Activated T-helper 2 cell treated with anti-CD3 and anti-CD28 coated beads, Interferon-gamma antibody, Interleukin-2, Interleukin-4, amounts not matched to agents 10 μg/mL and 5 μg/mL and 100 μg/mL, durations not matched to agents 14 hours and 24 hours and 36 hours (primary cell): ENCODE results near the gene AIP. TPM values are rescaled to one million over a fixed set of nuclear protein-coding genes. Genes with fewer than 3 reads are reported as not detected.

ENCODE experiments used
- DNase-seq: peaks from one replicate; pipeline ENCODE4 v3.0.0; 2021; ENCODE audit warnings: low spot score
- H3K27ac Mint-ChIP-seq: one replicate; pipeline ENCODE4 v1.8.0; 2021; ENCODE audit warnings: mixed read lengths
- H3K27me3 Mint-ChIP-seq: one replicate; pipeline ENCODE4 v1.8.0; 2021; ENCODE audit warnings: low read depth, mixed read lengths
- H3K36me3 Mint-ChIP-seq: one replicate; pipeline ENCODE4 v1.8.0; 2021; ENCODE audit warnings: low read depth, mixed read lengths
- H3K4me1 Mint-ChIP-seq: one replicate; pipeline ENCODE4 v1.8.0; 2021; ENCODE audit warnings: low read depth, mixed read lengths
- H3K4me3 Mint-ChIP-seq: one replicate; pipeline ENCODE4 v1.8.0; 2021; ENCODE audit warnings: low read depth, mild to moderate bottlenecking, moderate library complexity, mixed read lengths
- H3K9me3 Mint-ChIP-seq: one replicate; pipeline ENCODE4 v1.8.0; 2021; ENCODE audit warnings: mixed read lengths
- intact Hi-C: fragments of 100-400 bp; cut with micrococcal nuclease; formaldehyde crosslinking; loops from one replicate; pipeline ENCODE4 v1.15.1; 2023
- total RNA-seq: library from RNA; stranded (reverse); gene quantifications from 2 replicates; pipeline ENCODE4 v1.2.3, GENCODE V29; 2022

AIP gene
- total RNA-seq, 1 donor from 2014 or later: 191 TPM

DNA sequence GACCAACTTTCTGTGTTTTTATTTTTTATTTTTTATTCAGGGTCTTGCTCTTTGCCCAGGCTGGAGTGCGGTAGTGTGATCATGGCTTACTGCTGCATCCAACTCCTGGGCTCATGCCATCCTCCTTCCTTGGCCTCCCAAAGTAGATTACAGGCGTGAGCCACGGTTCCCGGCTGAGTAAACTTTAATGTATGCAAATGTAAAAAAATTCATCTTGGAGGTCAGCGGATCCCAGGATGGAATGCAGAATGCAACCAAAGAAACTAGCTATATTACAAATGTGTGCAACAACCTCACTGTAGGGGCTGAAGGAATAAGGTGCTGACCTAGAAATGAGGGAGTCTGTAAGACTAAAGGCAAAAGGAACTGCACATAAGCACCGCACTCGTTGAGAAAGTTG, 31.3 kb downstream of the AIP start:
- intact Hi-C loops: no loop called here
- Mint-ChIP-seq H3K9me3 (no peaks in the 10 kb centered on the region), H3K27me3 (peaks cover 20% of the 10 kb centered on the region), H3K27ac (no peak overlapping the region), H3K36me3 (no peaks in the 10 kb centered on the region), H3K4me3 (no peak overlapping the region), H3K4me1 (peaks cover 2% of the 10 kb centered on the region)
- DNase-seq: no peak

DNA sequence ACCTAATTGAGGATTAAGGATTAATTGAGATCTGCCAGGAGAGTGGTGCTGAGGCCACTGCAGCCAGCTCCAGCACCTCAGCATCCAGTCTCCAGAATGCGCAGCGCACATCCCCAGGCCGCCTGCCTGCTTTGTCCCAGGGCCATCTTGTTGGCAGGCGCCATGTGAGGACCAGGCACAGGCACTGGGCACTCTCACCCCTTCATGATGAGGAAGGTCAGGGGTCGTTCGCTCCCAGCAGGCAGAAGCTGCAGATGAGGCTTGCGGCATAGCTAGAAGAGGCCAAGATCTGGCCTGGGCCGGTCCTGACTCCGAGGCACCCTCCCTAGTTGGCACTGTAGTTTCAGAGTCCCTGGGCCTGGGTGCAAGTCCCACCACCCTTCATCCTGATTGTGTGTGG, 34.0 kb downstream of the AIP start:
- Mint-ChIP-seq H3K27ac (no peak overlapping the region), H3K9me3 (no peaks in the 10 kb centered on the region), H3K27me3 (peaks cover 9% of the 10 kb centered on the region), H3K4me3 (no peak overlapping the region), H3K36me3 (no peaks in the 10 kb centered on the region), H3K4me1 (no peaks in the 10 kb centered on the region)
- DNase-seq: no peak
- intact Hi-C loops: no loop called here

DNA sequence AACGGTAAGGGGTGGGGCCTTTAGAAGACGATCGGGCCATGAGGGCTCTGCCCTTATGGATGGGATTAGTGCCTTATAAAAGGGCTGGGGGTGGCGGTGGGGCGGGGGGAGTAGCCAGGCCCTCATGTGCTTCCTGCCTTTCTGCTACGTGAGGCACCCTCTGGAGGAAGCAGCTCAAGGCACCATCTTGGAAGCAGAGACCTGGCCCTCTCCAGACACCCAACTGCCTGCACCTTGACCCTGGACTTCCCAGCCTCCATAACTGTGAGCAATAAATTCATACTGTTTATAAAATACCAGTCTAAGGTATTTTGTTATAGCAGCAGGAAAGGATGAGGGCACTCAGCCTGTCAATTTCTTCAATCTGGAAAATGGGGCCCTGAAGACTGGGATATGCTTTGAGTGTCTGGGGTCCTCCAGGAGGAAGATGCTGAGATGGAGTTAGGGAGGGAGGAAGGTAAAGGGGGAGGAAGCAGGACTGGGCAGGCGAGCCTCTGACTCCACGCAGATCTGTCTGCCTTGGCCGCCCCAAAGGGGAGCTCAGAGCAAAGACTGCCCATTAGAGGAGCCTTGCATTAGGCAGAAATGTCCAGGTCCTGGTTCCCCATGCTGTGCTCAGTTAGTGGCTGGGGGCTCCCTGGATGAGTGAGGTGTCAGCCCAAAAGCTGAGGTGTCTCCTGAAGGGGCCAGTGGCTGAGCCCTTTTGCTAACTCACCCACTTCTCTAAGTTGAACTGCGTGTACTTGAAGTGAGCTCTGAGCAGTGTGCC, 35.1 kb downstream of the AIP start:
- intact Hi-C loops: no loop called here
- Mint-ChIP-seq H3K4me3 (no peak overlapping the region), H3K4me1 (no peaks in the 10 kb centered on the region), H3K36me3 (no peaks in the 10 kb centered on the region), H3K27me3 (peaks cover 9% of the 10 kb centered on the region), H3K9me3 (no peaks in the 10 kb centered on the region), H3K27ac (no peak overlapping the region)
- no peak for DNase-seq

DNA sequence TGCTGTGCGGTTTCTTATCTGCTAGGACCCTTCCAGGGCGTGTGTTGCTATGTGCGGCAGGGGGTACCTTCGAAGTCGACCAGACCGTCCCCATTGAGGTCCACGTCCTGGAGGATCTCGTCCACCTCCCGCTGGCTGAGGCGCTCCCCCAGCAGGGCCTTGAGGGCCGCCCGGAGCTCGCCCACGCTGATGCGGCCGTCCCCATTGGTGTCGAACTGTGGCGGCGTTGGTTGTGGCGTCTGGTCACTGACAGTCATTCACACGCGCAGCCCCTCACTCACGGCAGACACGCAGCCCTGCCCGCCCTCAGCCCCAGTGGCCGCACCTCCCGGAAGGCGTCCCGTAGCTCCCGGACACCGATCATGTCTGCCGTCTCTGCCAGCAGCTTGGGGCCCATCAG, 36.9 kb downstream of the AIP start:
- H3K27ac Mint-ChIP-seq: no peak overlapping the region
- no peaks in the 10 kb centered on the region for H3K36me3 Mint-ChIP-seq
- no peak for DNase-seq
- intact Hi-C loops: no loop called here
- no peaks in the 10 kb centered on the region for H3K4me1 Mint-ChIP-seq
- H3K4me3 Mint-ChIP-seq: no peak overlapping the region
- H3K27me3 Mint-ChIP-seq: no peaks in the 10 kb centered on the region
- H3K9me3 Mint-ChIP-seq: no peaks in the 10 kb centered on the region

DNA sequence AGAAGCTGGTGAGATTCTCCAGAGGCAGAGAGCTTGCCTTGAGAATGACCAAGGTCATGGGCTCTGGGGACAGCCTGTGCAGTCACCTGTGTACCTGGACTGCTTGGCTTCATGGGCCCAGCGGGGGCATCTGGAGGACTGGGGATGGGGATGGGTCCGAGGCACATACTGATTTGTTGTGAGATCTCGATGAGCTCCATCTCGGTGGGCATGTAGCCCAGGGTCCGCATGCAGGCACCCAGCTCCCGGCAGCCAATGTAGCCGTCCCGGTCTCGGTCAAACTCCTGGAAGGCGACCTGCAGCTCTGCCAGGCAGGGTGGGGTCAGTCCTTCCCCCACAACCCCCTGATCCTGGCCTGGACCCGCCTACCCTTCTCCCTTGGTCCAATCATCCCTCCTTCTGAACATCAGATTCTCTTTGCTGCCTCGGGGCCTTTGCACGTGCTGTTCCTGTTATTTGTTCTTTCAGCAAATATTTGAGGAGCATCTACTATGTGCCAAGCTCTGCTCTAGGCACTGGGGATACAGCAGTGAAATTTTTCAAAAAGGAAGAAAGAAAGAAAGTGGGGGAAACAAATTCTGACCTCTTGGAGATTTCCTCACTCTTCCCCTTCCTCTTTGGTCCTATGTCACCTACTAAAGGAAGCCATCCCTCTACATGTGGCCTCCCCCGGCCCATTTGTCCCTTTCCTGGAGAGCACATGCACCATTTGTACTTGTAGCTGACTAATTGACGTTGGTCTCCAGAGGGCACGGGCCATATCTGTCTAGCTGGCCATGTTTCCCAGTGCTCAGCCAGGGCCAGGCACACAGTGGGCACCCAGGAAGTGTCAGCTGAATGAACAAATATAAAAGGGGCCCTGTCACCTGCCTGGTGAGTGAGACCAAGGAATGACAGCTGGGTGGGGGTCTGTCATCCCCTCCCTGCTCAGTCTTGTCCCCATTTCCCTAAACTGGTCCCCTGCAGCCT, 38.3 kb downstream of the AIP start:
- Mint-ChIP-seq H3K27me3 (no peaks in the 10 kb centered on the region), H3K4me3 (no peak overlapping the region), H3K9me3 (no peaks in the 10 kb centered on the region), H3K4me1 (no peaks in the 10 kb centered on the region), H3K36me3 (no peaks in the 10 kb centered on the region), H3K27ac (no peak overlapping the region)
- no peak for DNase-seq
- intact Hi-C loops: no loop called here

DNA sequence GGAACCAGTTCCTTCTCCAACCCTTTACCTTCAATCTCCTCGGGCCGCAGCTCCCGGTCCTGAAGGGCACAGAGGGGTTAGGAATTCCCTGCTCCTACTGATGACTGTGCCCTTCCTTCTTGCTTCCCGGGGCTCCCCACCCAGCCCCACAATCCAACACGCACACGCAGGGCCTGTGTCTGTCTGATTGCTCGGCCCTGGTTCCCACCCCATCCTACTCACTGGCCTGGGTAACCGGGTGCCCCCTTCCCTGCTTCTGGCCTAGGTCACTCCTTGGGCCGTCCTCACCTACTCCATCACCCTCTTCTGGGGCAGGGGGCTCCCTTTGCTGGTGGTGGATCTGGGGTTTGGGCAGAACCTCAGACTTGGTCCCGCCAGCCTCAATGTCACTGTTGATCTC, 39.1 kb downstream of the AIP start:
- no peak for DNase-seq
- peaks cover 2% of the 10 kb centered on the region for H3K27me3 Mint-ChIP-seq
- no peak overlapping the region for H3K4me3 Mint-ChIP-seq

DNA sequence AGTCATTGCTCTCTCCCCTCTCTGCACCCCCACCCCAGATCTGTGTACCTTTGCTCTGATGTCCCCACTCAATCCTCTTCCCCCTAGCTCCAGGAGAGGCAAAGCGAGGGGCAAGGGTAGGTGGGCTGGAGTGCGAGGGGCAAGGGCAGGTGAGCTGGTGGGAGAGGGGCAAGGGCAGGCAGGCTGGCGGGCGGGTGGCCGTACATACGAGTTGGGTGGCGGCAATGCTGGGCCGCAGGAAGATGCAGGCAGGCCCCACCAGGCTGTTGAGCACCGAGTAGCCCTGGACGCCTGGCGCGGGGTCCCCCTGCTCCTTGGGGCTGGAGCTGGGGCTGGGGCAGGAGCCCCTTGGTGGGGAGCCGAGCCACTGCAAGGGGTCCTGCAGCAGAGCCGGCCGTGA, 39.5 kb downstream of the AIP start:
- Mint-ChIP-seq H3K4me3 (no peak overlapping the region), H3K27ac (no peak overlapping the region), H3K4me1 (no peaks in the 10 kb centered on the region), H3K36me3 (no peaks in the 10 kb centered on the region), H3K9me3 (no peaks in the 10 kb centered on the region), H3K27me3 (peaks cover 4% of the 10 kb centered on the region)
- no peak for DNase-seq
- intact Hi-C loops: no loop called here

More for the DNA sequence above, 39.1 kb downstream of the AIP start:
- no peaks in the 10 kb centered on the region for H3K4me1 Mint-ChIP-seq
- no peaks in the 10 kb centered on the region for H3K9me3 Mint-ChIP-seq
- H3K27ac Mint-ChIP-seq: no peak overlapping the region
- no peaks in the 10 kb centered on the region for H3K36me3 Mint-ChIP-seq
- intact Hi-C loops: no loop called here

DNA sequence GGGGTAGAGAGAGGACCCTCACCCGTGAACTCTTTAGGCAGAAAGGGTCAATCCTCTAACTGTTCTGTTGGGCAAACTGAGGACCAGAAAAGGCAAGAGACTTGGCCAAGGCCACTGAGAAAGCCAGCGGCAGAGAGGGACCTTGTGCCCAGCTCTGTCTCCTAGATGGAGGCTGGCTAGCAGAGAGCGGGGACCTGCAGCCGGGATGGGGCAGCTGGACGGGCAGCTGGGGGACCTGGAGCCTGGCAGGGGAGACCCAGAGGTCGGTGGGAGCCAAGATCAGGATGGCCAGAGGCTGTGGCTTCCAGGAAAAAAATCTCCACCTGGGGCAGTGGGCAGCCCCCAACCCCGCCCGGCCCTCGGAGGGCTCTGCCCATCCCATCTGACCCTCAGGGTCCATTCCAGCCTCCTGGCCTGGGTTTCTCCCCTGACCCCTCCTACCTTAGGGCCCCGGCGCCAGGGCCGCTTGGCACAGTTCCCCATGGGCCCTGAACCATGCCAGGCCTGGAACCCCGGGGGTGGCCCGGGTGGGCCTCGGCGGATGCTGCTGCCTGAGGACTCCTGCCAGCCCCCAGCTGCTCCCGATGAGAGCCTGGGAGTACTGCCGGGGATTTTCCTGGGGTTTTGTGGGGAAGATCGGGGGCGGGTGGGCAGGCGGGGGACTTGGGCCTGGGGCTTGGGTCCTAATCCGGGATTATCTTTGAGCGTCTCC, 40.2 kb downstream of the AIP start, which contains the start of gene CABP2:
Gene CABP2, minus strand, starts transcription at position 603 of the 712 bp plus-strand sequence. Its CDS starts 120 bp downstream, at position 483.
- DNase-seq: no peak
- Mint-ChIP-seq H3K27me3 (peaks cover 7% of the 10 kb centered on the region), H3K4me3 (no peak within 1 kb of the TSS), H3K9me3 (no peaks in the 10 kb centered on the region), H3K27ac (no peak within 1 kb of the TSS), H3K36me3 (no peaks in the 10 kb centered on the region), H3K4me1 (no peaks in the 10 kb centered on the region)
- intact Hi-C loops: no loop called here

DNA sequence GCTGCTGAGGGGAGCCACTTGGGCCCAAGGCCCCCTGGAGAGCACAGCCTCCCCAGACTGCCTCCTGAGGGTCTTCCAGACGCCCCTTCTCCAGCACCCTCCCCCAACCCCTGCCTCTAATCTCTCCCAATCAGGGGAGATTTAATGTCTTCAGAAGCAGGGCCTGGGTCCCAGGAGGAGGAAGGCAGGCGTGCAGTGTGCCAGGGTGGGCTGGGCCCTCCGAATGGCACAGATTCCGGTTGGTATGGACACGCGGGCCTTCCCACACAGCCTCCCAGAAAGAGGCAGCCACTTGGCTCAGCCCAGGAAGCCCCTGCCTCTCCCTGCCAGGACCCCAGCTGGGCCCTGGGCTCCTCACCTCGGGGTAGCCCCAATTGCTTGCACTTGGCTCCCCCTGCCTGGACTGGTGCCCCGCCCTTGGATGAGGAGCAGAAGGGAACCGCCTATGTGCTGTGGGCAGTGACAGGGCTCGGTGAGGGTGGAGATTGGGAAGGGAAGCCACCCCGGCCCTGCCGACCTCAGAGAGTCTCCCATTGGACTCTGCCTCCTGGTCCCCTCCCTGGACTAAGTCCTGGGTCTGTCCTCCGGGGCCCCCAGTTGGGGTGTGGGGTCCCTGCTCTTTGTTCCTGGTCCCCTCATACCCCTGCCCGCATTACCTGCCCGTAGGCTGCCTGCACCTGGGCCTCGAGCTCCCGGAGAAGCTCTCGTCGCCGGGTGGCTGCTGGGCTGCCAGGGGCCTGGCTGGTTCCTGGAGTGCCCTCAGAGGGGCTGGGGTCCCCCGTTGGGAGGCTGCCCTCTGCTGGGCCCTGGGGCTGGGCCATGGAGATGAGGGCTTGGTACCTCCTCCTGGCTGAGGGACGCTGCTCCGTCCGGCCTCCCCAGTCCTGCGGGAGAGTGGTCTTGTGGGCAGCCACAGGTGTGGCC, 41.0 kb downstream of the AIP start:
- intact Hi-C loops: no loop called here
- H3K27ac Mint-ChIP-seq: no peak overlapping the region
- DNase-seq: no peak
- H3K9me3 Mint-ChIP-seq: no peaks in the 10 kb centered on the region
- H3K36me3 Mint-ChIP-seq: no peaks in the 10 kb centered on the region
- H3K4me3 Mint-ChIP-seq: no peak overlapping the region
- H3K4me1 Mint-ChIP-seq: no peaks in the 10 kb centered on the region
- H3K27me3 Mint-ChIP-seq: peaks cover 7% of the 10 kb centered on the region

DNA sequence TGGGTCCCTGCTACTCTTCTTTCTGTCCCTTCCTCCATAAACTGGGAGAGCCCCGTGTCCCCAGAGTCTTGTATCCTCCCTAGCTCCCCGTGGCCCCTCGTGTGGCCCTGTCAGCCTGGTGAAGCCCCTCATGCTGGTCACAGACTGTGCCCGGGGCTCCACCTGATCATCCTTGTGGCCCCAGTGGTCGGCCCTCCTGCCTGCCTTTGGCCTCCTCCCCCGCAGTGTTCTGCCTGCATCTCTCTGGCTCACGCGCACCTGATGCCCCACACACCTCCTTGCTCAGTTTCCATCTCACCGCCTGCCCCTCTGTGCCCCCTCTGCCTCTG, 41.6 kb downstream of the AIP start:
- intact Hi-C loops: no loop called here
- H3K27me3 Mint-ChIP-seq: peaks cover 11% of the 10 kb centered on the region
- H3K9me3 Mint-ChIP-seq: no peaks in the 10 kb centered on the region
- no peaks in the 10 kb centered on the region for H3K4me1 Mint-ChIP-seq
- DNase-seq: no peak
- no peak overlapping the region for H3K27ac Mint-ChIP-seq
- H3K4me3 Mint-ChIP-seq: no peak overlapping the region
- no peaks in the 10 kb centered on the region for H3K36me3 Mint-ChIP-seq

DNA sequence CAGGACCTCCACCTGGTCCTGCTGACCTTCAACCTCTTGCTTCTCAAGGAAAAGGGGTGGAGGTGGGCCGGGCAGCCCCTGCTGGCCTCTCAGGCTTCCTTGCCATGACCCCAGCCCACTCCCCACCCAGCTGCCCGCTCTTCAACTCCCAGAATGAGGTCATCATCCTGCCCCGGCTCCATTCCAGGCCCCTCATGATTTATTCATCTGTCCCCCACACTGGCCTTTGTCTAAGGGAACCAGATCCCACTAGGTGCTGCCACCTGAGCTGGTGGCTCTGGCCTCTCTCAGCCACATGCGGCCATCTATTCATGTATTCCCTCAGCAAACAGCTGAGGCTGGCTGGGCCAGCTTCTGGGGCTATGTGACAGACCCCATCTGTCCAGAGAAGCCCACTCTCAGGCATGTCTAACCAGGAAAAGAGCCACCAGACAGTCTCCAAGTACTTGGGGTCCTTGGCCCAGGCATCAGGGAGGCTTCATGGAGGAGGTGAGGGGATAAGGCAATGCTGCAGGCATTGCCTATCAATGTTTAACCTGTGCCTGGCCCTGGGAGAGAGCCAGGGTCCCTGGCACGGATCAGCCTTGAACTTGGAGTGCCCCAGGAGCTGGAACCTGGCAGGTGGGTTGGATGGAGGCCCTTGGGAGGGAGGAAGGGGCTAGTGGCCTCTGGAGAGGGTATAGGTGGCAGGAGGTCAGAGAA, 42.6 kb downstream of the AIP start:
- no peaks in the 10 kb centered on the region for H3K9me3 Mint-ChIP-seq
- H3K27me3 Mint-ChIP-seq: peaks cover 11% of the 10 kb centered on the region
- H3K36me3 Mint-ChIP-seq: no peaks in the 10 kb centered on the region
- H3K4me1 Mint-ChIP-seq: no peaks in the 10 kb centered on the region
- no peak for DNase-seq
- H3K27ac Mint-ChIP-seq: no peak overlapping the region
- H3K4me3 Mint-ChIP-seq: no peak overlapping the region
- intact Hi-C loops: no loop called here
